ENCODE data around the gene MYO1D.

The MYO1D gene

DNA sequence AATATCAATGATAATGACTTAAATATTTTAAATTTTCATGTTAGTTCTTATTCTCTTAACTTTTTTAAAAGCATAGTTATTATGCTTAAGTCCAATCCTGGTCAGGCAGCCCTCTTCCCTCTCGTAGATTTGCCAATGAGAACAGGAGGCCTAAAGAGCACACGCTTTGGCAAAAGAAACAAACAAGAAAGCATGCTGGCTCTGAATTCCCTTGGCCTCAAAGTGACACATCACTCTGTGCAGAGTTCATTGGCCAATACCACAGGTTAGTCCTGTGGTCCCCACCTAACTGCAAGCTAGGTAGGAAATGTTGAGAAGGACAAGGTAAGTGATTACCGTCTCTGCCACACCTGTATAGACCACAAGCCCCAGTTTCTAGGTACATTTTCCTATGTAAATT, 61.5 kb downstream of the MYO1D start:
- DNase-seq (ENCODE audit: low spot score) = no peak

DNA sequence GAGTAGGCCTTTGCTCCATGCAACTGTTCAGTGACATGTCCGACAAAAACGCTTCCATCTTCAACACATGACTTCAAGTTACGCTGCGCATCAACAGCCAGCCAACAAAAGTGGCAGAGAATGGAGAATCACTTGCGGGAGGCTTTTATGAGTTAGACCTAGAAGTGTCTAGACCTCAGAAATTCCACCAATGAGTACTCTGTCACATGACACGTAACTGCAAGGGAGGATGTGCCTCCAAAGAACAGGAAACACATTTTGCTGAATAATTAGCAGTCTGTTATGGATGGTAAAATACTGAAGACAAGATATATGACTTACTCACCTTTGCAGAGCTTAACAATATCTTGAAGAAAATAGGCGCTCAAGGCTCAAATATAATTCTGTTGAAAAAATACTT, 62.1 kb downstream of the MYO1D start:
- DNase-seq (ENCODE audit: low spot score) = no peak

DNA sequence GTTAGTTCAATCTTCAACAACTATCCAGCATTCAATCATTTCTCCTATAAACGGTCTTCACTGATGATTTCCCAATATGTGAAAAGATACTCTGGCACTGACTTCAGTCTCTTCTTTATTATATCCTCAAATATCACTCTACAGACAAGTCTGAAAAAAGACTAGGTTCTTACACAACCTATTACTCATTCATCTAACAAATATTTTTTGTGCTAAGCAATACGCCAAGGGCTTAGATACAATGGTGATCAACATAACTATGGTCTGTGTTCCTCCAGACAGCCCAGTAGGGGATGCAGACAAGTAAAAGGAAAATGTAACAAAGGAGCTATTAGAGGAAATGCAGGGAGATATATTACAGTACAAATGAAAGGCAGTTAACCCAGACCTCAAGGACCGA, 63.9 kb downstream of the MYO1D start:
- DNase-seq (ENCODE audit: low spot score) = no peak

DNA sequence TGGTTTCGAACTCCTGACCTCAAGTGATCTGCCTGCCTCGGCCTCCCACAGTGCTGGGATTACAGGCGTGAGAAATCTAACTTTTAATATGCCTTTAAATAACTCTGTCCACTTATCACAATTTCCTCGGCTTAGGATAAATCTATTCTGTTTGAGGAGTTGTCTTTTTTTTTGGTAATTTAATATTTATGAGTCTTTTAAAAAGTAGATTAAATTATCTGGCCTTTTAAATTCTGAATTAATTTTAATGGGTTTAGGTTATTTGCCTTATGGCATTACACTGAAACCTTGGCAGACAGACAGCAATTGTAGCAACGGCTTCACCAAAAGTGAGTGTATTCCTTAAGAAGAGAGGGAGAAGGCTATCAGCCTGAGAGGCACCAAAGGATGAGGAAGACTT, 66.2 kb downstream of the MYO1D start:
- no peak for DNase-seq (ENCODE audit: low spot score)

DNA sequence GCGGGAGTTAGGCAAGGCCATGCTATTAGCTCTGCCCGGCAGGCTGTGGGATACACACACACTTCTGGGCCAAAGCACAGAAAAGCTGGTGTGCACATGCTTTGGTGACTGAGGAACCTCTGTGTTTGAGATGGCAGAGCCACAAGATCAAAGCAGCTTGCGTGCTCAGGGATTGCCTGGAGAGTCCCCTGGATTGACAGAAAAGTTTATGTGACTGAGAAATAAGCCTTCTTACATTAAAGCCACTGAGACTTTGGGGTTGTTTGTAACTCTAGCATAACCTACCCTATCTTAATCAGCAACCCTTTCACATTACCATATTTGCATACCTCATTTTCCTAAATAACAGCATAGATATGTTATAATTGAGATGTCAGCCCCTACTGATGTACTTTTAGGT, 69.3 kb downstream of the MYO1D start:
- no peak for DNase-seq (ENCODE audit: low spot score)

DNA sequence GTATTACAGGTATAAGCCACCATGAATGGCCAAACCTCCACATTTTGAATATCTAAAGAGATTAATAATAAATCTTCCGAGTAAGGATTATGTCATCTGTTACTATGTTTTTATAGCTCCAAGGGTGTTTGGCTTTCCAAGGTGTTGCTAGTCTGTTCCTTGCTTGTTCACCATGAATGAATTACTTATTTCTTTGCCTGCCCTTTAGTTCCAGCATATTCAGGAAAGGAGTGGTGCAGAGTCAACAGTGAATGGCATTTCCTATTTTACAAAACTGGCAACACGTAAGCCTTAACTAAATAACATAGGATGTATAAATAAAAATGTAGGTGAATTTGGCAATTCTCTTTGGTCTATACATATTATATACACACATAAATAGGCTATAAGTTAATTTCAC, 70.3 kb downstream of the MYO1D start:
- no peak for DNase-seq (ENCODE audit: low spot score)

DNA sequence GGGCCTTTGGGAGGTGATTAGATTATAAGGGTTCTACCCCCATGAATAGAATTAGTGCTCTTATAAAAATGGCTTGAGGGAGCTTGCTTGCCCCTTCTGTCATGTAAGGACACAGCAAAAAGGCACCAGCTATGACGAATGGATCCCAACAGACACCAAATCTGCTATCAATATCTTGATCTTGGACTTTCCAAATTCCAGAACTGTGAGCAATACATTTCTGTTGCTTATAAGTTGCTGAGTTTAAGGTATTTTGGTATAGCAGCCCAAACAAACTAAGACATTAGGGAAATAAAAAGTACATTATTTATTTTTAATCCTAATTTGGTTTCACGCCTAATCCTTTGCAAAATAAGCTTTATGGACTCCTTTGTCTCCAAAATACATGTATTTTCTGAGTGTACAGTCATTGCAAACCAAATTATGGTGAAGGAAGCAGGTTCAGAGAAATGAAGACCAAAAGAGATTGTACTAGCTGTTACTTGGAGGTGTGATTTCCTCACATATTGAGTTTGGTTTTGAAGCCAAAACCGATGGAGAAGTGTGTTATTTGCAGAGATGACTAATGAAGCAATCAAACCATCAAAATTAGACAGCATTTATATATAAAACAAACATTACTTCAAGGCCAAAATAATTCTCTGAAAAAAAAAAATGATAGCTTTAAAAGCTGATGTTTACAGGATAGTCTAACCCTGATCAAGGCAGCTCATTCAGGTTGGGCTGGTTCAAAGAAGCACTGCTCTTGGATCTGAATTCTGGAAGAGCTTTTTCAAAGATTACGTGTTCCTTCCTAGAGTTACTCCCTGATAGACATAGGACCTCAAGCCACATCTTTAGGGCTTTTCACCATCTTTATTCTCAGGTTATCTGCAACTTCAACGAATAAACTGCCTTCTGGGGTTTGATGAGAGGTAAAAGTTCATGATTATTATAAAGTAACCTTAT, 71.6 kb downstream of the MYO1D start:
- no peak for DNase-seq (ENCODE audit: low spot score)

DNA sequence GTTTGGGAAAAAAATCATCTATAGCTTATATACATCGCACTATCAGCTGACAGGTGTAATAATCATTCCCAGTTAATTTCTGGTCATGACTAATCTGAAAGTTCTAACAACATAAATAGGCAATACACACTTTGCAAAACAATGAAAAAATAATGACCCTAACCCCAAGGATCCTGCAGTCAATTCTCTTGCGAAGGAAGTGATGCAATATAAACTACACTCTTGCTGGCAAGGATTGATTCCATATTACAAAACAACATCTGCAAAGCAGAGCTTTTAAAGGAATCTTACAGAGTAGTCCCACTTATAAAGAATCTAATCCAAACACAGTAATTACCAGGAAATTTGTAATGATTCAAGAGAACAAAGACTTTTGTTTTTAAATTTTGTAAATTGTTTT, 73.4 kb downstream of the MYO1D start:
- no peak for DNase-seq (ENCODE audit: low spot score)

DNA sequence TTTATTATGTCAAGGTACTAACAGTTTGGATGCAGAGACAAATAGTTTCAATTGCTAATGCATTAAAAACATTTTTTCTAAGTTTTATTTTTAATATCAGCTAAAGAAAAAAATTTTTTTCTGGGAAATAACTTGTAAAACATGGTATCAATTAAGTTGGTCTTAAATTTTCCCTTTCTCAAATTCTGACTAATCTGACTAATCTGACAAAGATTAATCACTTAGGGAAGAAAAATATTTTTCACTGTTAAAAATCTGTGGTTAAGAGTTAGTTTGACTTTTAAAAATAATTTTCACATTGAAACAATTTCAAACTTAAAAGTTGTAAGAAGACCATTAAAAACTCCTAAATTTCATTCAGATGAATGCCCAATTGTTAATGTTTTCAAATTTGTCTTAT, 74.6 kb downstream of the MYO1D start:
- no peak for DNase-seq (ENCODE audit: low spot score)

DNA sequence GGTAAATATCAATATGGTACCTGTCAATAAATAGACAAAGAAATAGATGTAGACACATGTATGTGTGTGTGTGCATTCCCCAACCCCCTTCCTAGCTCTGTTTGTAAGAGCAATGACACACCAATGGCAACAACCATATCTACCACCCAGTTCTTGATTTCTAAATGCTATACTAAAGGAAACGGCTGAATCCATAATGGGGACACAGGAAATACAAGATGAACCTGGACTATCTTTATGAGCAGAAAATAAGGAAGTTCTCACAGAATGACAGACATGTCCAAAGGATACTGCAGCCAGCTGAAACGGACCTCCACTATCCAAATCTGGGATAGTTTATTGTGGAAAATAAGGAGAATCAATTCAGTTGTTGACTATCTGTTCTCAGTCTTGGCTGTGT, 75.3 kb downstream of the MYO1D start:
- DNase-seq (ENCODE audit: low spot score) = no peak

DNA sequence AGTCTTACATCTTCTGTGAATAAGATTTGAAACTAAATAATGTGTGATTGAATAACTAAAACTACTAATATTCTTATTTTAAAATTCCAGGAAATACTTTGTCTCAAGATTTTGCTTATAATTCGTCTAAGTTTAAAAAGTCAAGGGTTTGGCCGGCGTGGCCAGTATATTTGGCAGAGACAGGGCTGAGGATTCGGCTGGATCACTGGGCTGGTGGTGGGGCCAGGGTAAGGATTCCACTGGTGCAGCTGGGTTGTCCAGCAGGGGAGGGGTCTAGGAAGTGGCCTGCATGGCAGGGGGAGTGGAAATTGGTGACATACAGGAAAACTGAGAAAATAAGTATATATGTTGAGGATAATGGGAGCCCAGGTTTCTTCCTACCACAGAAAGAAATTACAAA, 75.7 kb downstream of the MYO1D start:
- no peak for DNase-seq (ENCODE audit: low spot score)

DNA sequence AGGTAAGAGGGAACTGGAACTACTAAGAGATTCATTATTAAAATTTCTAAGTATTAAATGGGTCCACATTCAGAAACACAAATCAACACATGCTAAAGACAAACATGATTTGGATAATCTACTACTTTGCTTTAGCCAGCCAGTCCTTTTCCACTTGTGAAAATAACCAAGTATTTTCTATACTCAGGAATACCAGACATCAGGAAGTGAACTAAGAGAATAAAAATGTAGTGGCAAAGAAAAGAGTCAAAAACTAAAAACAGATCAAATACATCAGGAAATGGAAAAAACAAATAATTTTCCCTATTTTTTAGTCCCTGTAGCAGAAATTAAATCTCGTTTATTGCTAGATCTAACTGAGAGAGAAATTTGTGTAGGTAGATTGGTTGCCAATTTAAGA, 78.0 kb downstream of the MYO1D start:
- no peak for DNase-seq (ENCODE audit: low spot score)

DNA sequence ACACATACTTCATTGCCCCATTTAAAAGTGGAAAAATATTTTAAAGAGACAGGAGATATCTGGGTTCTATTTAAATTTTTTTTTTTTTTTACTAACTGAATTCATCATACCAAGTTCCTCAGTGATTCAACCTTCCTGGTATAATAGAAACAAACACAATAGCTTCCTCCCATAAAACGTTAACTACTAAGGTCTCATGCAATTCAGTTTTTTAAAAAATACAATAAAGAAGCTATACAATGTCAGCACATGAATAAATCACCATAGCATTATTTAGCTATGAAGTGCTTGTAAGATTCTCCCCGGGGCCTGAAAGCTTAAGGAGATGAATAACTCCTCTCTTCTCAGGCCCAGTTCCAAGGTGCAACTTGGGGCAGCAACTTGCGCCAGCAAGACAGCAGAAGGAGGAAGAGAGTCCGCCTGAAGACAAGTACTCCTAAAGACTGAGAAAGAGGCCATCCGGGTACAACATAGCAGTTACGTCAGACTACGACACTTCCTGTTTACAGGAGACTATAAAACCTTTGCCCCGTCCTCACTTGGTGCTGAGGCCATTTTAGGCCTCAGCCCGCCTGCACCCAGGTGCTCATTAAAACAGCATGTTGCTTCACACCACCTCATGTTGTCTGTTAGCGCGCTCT, 81.5 kb downstream of the MYO1D start:
- DNase-seq (ENCODE audit: low spot score) = no peak

DNA sequence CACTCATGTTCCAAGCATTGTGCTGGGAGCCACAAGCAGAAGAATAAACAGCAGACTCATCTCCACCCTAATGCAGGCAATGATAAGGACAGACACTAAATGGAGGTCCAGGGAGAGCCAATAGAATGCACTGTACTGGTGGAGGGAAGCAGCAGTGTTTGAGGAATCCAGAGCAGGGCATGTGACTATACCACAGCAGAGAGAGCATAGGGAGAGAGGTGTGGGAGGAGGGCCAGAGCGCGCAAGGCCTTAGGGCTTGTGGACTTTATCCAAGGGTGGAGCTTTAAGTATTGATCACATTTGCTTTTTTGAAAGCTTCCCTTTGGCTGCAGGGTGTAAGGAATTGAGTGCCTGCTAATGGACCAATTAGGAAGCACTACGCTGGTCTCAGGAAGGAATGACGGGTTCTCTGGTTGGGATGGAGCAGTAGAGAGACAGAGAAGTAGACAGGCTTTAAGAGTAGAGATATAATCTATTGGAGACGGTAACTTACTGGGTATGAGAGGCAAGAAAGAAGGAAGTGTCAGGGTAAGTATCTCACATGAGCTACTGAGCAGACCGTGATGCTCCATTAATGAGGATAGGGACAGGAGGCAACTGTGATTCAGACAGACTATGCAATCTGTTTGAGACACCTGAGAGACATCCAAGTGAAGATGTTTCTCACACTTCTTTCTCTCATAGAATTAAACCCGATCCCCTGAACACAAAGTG, 82.2 kb downstream of the MYO1D start:
- no peak for DNase-seq (ENCODE audit: low spot score)

DNA sequence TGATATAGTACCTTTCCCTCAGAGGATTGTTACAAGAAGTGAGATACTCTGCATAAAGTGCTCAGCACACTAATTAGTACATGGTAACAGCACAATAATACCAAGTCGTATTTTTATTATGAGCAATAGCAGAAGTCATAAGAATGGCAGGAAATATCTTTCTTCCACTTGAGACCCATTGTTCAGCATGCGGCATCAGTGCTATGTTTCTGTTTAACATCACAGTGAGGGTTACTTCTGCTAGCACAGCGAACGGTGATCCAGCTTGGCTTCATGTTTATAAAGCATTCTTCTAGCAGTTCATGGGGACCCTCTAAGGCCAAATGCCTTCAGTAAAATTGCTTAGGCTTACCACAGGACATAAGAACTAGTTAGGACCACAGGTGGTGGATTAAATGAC, 83.1 kb downstream of the MYO1D start:
- DNase-seq (ENCODE audit: low spot score) = no peak

DNA sequence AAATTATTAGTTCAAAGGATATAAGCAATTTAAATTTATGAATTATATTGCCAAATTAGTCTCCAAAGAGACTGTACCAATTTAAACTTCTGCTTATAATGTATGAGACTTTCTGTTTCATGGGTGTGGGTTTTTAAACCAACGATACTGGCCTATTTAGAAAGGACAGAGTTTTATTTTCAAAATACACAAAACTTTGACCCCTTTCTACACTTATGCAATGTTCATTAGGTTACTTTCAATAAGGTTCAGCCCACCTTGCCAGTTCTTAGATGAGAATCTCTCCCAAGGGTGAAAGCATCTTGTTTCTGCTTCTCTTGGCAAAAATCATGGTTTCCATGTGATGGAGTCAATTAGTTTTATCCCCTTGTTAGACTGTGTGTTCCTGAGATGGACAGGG, 84.7 kb downstream of the MYO1D start:
- DNase-seq (ENCODE audit: low spot score) = no peak

DNA sequence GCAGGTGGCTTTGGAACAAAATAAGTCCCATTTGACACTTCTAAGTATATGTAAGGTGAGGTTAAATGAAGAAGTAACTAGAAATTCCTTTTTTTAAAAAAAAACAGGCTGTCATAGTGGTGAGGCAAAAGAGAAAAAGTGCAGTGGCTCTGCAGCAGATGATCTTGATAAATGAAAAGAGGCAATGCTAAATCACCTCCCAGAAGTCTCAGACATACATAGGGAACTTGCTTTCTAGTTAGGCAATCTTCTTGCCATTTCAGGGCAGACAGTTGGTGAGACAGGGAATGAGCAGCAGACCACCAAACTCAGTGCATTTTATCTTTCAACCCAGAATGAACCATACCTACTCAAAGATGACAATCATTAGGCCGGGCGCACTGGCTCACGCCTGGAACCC, 90.8 kb downstream of the MYO1D start:
- no peak for DNase-seq (ENCODE audit: low spot score)

DNA sequence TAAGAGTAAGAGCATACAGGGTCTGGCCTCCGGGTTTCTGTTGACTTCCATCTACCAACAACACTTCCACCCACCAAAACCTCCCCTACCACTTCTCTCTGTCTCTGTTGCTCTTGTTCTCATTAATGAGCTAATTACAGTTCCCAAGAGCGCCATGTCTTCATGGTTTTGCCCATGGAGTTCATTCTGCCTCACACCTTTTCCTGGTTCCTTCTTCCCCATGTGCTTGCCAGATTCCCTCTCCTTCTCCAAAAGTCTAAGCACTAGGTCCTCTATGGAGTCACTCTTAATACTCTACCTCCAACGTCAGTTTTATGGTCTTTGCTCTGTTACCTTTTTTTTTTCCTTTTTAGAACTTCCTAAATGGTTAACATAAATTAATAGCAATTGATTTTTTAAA, 92.8 kb downstream of the MYO1D start:
- no peak for DNase-seq (ENCODE audit: low spot score)

DNA sequence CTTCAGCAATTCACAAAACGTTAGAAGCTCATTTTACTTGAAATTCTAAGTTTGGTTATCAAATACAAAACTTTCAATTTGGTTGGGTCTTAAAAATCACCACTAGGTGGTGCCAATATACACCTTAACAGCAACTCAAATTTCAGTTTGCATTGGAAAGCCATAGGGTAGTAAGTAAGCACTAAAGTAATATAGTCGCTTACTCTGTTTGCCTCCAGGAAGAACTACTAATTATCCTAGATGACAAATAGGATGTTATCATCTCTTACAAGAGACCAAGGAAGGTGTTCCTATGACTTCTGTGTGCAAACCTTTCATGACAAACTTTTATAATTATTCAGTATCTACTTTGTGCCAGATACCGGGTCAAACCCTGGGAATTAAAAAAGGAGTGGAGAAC, 93.3 kb downstream of the MYO1D start:
- peak; percentile 54 for DNase-seq (ENCODE audit: low spot score)

DNA sequence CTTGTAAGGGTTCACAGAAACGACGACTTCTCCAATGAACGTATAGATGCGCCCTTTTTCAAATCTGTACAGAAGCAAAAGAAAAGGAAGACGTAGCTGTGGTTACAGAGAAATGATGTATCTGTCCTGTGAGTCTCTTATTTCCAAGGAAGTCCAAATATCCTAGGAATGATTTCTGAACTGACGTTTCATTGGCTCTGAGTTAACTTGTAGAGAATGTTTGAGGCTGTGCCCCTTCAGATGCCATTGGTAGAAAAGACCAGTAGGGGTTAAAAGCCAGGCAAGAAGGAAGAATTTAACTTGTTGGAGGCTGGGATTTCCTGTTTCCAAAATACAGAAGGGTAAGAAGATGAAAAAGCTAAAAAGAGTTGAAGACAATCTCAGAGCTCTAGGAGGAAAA, 96.2 kb downstream of the MYO1D start:
- no peak for DNase-seq (ENCODE audit: low spot score)

DNA sequence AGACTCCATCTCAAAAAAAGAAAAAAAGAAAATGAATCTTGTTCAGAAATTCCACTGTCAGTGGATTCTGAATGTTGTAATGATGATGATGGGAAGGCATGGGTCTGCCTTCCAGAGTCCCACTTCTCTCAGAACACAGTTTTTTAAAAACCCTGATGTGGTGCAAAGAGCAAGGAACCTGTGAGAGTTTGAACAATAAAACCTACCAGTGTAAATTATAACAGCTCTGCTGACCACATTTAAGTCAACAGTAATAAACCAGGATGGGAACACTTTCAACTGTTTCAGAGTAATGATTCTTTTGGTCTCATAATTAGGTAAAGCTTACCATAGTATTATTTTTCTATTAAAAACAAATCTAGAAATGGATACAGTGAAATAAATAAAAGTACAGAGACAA, 99.0 kb downstream of the MYO1D start:
- DNase-seq (ENCODE audit: low spot score) = no peak

DNA sequence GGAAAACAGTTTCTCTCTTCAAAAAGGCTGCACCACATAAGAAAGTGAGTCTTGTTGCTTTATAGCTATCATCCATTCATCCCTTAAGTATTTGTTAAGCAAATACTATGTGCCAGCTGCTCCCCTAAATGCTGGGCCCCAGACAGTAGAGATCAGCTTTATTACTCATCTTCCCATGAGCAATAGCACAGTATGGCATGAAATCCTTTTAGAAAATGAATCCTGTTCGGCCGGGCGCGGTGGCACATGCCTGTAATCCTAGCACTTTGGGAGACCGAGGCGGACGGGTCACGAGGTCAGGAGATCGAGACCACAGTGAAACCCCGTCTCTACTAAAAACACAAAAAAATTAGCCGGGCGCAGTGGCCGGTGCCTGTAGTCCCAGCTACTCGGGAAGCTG, 99.5 kb downstream of the MYO1D start:
- DNase-seq (ENCODE audit: low spot score) = no peak

DNA sequence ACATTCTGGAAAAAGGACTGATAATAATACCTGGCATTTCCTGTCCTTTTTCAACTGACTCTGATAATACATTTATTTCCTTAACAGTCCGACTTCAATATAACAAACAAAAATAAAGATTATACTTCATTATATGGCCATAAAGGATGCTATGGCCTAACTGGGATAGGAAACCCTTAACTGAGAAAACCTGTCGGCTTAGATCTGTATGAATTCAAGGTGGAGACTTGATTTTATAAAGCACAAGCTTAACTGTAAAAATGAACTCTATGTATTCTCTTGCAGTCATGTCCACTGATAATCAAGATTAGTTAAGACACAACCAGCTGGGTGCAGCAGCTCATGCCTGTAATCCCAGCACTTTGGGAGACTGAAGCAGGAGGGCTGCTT, 102.2 kb downstream of the MYO1D start:
- DNase-seq (ENCODE audit: low spot score) = no peak
